Epidermal melanocyte (primary cell): ENCODE results near the gene RREB1.
A peak's percentile ranks its signal among the peaks of the same experiment; 100 is the strongest.

ENCODE experiments used
- DNase-seq: peaks from one replicate; pipeline ENCODE4 v3.0.0; 2011; ENCODE audit warnings: low spot score; ENCODE audit not compliant: insufficient read length

RREB1 gene

GRCh38 chr6:7107578-7108195 lies at the start of gene RREB1:
Gene RREB1 (plus strand): TSS chr6:7107961. CDS start chr6:7181912, 73,951 bp downstream.
- peak; percentile 66 for DNase-seq

GRCh38 chr6:7058250-7058923 lies 49.4 kb upstream of the RREB1 start:
- no peak for DNase-seq

GRCh38 chr6:7060769-7061516 lies 46.8 kb upstream of the RREB1 start:
- no peak for DNase-seq

GRCh38 chr6:7062451-7063162 lies 45.2 kb upstream of the RREB1 start:
- no peak for DNase-seq

GRCh38 chr6:7067305-7067704 lies 40.5 kb upstream of the RREB1 start:
- no peak for DNase-seq

- DNase-seq, result no peak
These were observed 36.4 kb upstream of the RREB1 start for GRCh38 chr6:7071405-7071804.

GRCh38 chr6:7073082-7073820 lies 34.5 kb upstream of the RREB1 start:
- DNase-seq, result no peak

- DNase-seq, result no peak
These were observed 33.8 kb upstream of the RREB1 start for GRCh38 chr6:7073821-7074525.

- no peak for DNase-seq
These were observed 32.9 kb upstream of the RREB1 start for GRCh38 chr6:7074870-7075269.

GRCh38 chr6:7075341-7076000 lies 32.3 kb upstream of the RREB1 start:
- no peak for DNase-seq

- no peak for DNase-seq
These were observed 29.9 kb upstream of the RREB1 start for GRCh38 chr6:7077856-7078255.

- no peak for DNase-seq
These were observed 28.9 kb upstream of the RREB1 start for GRCh38 chr6:7078856-7079255.

- no peak for DNase-seq
These were observed 27.4 kb upstream of the RREB1 start for GRCh38 chr6:7080311-7080710.

- no peak for DNase-seq
These were observed 21.9 kb upstream of the RREB1 start for GRCh38 chr6:7085911-7086310.

- no peak for DNase-seq
These were observed 21.3 kb upstream of the RREB1 start for GRCh38 chr6:7086488-7086887.

GRCh38 chr6:7087066-7087465 lies 20.7 kb upstream of the RREB1 start:
- no peak for DNase-seq

- DNase-seq, result no peak
These were observed 20.2 kb upstream of the RREB1 start for GRCh38 chr6:7087491-7087979.

- no peak for DNase-seq
These were observed 19.6 kb upstream of the RREB1 start for GRCh38 chr6:7088076-7088742.

GRCh38 chr6:7098993-7099392 lies 8.8 kb upstream of the RREB1 start:
- DNase-seq, result no peak
